NOMO-1 (cell line): Measurements from ENCODE around the gene CEP85L.

Experiments used
- DNase-seq, 2 experiments: peaks; one replicate each; lab custom pipeline; 2025; ENCODE audit not compliant: unreplicated experiment in 2 of 2; lab: John Stamatoyannopoulos, UW

The CEP85L gene

GRCh38 chr6:118625833-118626232, 25.6 kb downstream of the CEP85L start:
- no peak for DNase-seq

GRCh38 chr6:118621799-118622470, 29.5 kb downstream of the CEP85L start:
- DNase-seq: no peak

- no peak for DNase-seq
Observed at GRCh38 chr6:118620202-118620601, 31.2 kb downstream of the CEP85L start.

- DNase-seq: peak in 1 of 2 experiments; percentile 14
Observed at GRCh38 chr6:118618676-118619377, 32.6 kb downstream of the CEP85L start.

- no peak for DNase-seq
Observed at GRCh38 chr6:118617417-118617816, 34.0 kb downstream of the CEP85L start.

- no peak for DNase-seq
Observed at GRCh38 chr6:118611334-118611733, 40.1 kb downstream of the CEP85L start.

- DNase-seq: no peak
Observed at GRCh38 chr6:118606858-118607257, 44.5 kb downstream of the CEP85L start.

GRCh38 chr6:118606268-118606667, 45.1 kb downstream of the CEP85L start:
- no peak for DNase-seq

- DNase-seq: no peak
Observed at GRCh38 chr6:118603372-118603771, 48.0 kb downstream of the CEP85L start.

GRCh38 chr6:118602300-118602699, 49.1 kb downstream of the CEP85L start:
- DNase-seq: no peak

- DNase-seq: no peak
Observed at GRCh38 chr6:118598324-118598723, 53.1 kb downstream of the CEP85L start.

GRCh38 chr6:118597636-118598035, 53.8 kb downstream of the CEP85L start:
- DNase-seq: no peak

- DNase-seq: no peak
Observed at GRCh38 chr6:118596774-118597320, 54.5 kb downstream of the CEP85L start.

- DNase-seq: peak in 1 of 2 experiments; percentile 2
Observed at GRCh38 chr6:118594877-118595276, 56.5 kb downstream of the CEP85L start.

GRCh38 chr6:118591897-118592296, 59.5 kb downstream of the CEP85L start:
- DNase-seq: no peak

- no peak for DNase-seq
Observed at GRCh38 chr6:118589649-118590365, 61.6 kb downstream of the CEP85L start.

GRCh38 chr6:118589186-118589585, 62.2 kb downstream of the CEP85L start:
- DNase-seq: no peak

- no peak for DNase-seq
Observed at GRCh38 chr6:118588626-118589025, 62.8 kb downstream of the CEP85L start.

GRCh38 chr6:118586746-118587485, 64.5 kb downstream of the CEP85L start:
- DNase-seq: no peak

- DNase-seq: no peak
Observed at GRCh38 chr6:118584911-118585310, 66.5 kb downstream of the CEP85L start.

- peak; percentile 75 to 97 for DNase-seq
Observed at GRCh38 chr6:118581489-118581959, 69.9 kb downstream of the CEP85L start.
